Kasumi-1 (cell line): Measurements from ENCODE around the gene RAB7A.
A peak's percentile ranks its signal among the peaks of the same experiment; 100 is the strongest.

Source experiments
- DNase-seq, 2 experiments: peaks; one replicate each; lab custom pipeline; 2025; lab: John Stamatoyannopoulos, UW

RAB7A gene

DNA sequence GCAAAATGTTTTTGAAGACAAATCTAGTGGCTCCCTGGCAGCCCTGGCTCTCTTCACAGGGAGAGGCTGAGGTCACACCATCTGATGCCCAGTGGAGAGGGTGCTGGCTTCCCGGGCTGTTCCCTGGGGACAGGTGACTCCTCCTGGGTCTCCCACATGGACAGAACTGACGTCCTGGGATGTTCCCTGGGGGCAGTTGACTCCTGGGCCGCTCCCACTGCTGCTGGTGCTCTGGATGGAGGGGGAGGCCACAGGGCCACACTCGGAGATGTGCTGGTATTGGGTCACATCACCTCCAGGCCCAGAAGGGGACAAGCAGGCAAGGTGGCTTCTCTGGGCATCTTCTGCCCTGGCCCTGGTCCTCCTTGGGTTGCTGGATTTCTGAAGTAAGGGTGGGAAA is 125.6 kb downstream of the RAB7A start:
- no peak for DNase-seq

- no peak for DNase-seq
Observed at GRCh38 chr3:128853826-128854225, 127.8 kb downstream of the RAB7A start.

DNA sequence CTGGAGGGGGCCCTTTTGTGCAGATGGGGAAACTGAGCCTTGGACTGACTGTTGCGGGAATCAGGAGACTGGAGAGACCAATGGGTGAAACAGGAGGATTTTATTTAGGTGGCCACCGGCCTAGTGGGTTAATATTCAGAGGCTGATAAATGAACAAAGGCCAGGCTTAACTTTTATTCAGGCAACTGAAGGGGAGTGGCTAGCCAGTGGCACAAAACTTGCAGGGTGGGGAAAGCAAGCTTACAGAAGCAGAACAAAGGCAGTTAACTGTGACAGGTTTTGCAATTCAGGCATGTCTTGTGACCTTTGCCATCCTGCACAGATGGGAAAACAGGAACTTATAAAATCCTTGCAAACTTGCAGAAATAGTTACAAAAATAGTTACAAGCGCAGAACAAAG is 128.5 kb downstream of the RAB7A start:
- peak; percentile 84 to 90 for DNase-seq

- DNase-seq = no peak
Observed at GRCh38 chr3:128855569-128855968, 129.6 kb downstream of the RAB7A start.

- no peak for DNase-seq
Observed at GRCh38 chr3:128858167-128858566, 132.2 kb downstream of the RAB7A start.

DNA sequence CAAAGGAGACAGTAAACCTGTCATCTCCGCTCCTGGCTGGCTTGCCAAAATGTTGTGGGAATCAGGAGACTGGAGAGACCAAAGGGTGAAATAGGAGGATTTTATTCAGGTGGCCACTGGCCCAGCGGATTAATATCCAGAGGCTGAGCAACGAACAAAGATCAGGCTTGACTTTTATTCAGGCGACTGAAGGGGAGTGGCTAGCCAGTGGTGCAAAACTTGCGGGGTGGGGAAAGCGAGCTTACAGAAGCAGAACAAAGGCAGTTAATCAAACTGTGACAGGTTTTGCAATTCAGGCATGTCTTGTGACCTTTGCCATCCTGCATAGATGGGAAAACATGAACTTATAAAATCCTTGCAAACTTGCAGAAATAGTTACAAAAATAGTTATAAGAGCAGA is 133.6 kb downstream of the RAB7A start:
- peak; percentile 8 to 16 for DNase-seq

DNA sequence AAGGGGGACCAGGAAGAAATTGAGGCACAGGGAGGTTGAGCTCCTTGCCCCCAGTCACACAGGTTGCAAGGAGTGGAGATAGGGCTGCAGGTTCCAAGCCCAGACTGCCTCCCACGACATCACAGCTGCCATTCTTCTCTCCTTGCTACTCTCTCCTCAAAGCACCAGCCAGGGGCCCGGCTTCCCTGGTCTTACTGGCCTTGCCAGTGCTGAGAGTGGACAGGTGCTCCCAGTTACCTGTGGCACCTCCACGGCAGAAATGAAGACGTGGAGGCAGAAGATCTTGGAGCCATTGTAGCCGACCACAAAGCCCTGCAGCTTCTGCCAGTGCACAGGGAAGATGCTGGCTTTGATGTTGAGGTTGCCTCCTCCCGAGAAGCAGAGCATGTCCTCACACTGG is 135.5 kb downstream of the RAB7A start:
- no peak for DNase-seq

DNA sequence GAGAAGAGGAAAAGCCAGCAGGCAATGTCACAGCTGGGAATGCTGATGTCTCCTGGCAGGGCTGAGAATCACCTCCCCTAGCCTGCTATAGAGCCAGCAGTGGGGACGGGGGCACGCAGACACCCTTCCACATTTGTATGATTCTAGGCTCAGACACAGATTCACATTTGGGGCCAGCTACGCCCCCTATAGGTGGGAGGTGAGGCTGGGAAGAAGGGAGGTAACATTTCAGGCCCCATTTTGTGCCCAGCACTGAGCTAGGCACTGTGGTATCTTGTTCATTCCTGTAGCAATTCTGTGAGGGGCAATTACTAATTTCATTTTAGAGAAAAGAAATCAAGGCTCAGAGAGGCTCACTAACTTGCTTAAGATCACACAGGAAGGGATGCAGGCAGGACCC is 137.6 kb downstream of the RAB7A start:
- DNase-seq = peak in 1 of 2 experiments; percentile 6
